GM12865 (cell line): ENCODE measurements around the gene PLCB2.

Source experiments
- DNase-seq: peaks from one replicate; pipeline ENCODE4 v3.0.0; 2010; ENCODE audit warnings: low read depth
- H3K4me3 ChIP-seq: 2 replicates; pipeline ENCODE4 v1.5.1; 2011; ENCODE audit warnings: mild to moderate bottlenecking, low read depth, low read length, control low read depth
- TF ChIP-seq, protein P1 (sequence below): IDR thresholded peaks from 2 replicates; pipeline ENCODE4 v1.5.1; 2011; ENCODE audit warnings: low read length, control low read depth, low read depth, inconsistent platforms; ENCODE audit not compliant: insufficient read depth; ENCODE audit errors: missing control alignments

Gene PLCB2

DNA sequence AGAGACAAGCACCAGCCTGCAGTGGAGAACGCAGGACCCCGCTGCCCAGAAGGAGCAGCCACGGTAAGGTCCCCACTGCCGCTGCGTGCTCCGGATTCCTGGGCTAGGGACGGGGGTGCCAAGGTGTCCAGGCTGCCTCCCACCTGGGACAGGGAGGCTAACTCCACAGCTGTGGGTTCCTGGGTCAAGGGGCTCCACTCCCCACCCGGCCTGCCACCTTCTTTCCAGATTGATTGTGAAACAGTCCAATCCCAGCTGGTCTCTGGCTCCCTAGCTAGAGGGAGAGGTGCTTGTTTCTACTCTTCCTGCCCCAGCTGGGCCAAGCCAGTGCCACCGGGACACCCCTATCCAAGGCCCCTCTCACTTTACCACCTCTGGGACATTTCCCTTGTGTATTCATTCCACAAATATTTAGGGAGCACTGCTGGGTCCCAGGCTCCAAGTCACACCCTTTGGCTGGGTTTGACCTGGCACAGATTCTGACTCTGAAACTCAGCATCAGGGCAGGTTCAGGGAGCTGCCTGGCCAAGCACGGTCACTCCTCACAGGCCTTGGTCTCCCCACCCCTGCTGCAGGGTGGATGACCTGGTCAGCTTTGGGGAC is 67.0 kb downstream of the PLCB2 start:
- H3K4me3 ChIP-seq = no peak overlapping the region
- no peak for DNase-seq
- TF ChIP-seq, protein P1, sequence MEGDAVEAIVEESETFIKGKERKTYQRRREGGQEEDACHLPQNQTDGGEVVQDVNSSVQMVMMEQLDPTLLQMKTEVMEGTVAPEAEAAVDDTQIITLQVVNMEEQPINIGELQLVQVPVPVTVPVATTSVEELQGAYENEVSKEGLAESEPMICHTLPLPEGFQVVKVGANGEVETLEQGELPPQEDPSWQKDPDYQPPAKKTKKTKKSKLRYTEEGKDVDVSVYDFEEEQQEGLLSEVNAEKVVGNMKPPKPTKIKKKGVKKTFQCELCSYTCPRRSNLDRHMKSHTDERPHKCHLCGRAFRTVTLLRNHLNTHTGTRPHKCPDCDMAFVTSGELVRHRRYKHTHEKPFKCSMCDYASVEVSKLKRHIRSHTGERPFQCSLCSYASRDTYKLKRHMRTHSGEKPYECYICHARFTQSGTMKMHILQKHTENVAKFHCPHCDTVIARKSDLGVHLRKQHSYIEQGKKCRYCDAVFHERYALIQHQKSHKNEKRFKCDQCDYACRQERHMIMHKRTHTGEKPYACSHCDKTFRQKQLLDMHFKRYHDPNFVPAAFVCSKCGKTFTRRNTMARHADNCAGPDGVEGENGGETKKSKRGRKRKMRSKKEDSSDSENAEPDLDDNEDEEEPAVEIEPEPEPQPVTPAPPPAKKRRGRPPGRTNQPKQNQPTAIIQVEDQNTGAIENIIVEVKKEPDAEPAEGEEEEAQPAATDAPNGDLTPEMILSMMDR = no peak

DNA sequence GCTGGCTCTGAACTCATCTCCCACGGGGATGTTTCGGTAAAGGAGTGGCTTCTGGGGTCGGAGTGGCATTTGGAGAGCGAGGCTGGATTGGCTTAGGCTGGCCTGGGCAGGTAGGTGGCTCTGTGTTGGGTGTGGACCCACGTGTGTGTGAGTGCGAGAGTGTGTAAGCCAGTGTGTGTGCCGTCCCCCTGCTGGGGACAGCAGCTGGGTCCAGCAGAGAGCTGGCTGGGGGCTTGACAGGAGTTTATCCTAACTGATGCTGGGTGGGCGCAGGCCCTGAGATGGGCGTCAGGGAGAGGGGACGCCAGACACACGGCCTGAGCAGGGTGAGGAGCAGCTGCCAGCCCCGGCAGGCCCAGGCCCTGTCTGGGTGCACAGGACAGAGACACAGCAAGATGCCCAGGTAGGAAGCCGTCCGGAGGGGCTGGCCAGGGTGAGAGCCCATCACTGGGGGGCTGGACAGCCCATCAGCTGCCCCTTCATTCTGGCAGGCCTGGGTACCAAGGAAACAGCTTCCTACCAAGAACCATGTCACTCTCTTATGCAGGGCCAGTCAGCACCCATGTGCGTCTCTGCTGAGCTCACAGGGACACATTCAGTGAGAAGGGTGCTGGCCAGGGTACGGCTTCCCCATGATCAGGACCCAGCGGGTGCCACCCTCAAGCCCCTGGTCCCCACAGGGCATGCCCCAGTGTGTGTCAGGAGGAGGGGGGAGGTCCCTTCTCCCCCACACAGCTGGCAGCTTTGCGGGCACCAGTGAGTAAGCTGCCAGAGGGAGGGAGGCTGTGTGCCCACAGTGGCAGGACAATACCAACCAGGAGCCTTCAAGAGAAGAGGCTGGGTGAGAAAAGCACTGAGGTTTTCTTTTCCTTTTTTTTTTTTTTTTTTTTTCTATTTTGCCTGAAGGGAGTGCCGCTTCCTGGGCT is 67.8 kb downstream of the PLCB2 start:
- DNase-seq = no peak
- no peak overlapping the region for H3K4me3 ChIP-seq

DNA sequence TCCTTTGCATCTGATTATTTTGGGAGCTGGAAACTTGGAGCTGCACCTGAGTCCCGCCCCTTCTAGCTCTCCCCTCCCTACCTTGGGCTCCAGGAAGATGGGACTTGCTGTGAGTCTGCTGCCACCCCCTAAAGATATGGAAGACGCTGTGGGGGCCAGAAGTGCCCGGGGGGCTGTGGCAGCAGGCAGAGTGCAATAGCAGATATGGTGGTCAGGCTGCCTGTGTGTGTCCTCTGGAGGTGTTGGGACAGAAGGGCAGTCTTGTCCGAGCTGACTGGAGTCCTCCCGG is 68.4 kb downstream of the PLCB2 start:
- no peak overlapping the region for H3K4me3 ChIP-seq
- DNase-seq = no peak

More for the DNA sequence above, 67.8 kb downstream of the PLCB2 start:
- TF ChIP-seq, protein P1 = no peak

DNA sequence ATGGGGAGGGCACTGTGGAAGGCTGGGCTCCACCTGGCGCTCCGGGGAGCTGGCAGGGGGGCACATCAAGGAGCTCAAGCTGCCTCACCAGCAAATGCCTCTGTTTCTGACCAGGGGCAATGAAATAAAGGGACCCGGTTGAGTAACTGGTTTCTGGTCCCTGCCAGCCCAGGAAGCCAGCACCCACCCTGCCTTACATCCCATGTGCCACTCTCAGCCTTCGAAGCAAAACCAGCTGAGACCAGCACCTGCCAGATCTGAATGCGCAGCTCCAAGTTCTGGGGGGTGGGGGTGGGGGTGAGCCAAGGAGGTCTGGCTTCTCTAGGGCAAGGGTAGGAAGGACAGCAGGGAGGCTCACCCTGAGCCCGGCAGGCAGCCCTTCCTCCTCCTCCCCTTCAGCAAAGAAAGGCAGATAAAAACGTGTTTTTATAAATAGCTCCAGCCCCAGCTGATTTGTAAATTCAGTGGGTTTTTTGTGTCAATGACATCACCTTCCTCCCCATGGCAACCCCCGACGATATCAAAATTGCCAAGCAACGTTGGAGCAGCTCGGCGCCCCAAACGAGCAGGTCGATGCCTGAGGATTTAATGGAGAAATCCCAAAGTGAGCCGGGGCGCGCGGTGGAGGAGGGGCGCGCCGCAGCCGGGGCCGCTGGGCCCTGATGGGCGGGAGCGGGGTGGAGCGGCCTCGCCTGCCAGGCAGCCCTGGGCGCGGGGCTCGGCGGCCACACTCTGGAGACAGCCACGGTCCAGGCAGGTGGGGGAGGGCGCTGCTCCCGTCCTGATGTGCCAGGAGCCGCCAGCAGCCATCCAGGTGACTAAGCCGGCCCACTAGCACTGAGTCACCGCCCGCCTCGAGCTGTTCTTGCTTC is 69.0 kb downstream of the PLCB2 start, which contains the start of gene PAK6:
TSS of gene PAK6 (plus strand) at position 532 of the 872 bp plus-strand sequence. CDS start 25,723 bp downstream, outside the sequence.
- H3K4me3 ChIP-seq = peak within 1 kb of the TSS; percentile 24; the same call in 1 of the 2 replicates
- TF ChIP-seq, protein P1 = no peak
- peak; percentile 27 for DNase-seq

More for the DNA sequence above, 68.4 kb downstream of the PLCB2 start:
- TF ChIP-seq, protein P1 = no peak
